HUES48 (cell line): Measurements from ENCODE around the gene RFLNA.

Source experiments
- H3K27ac ChIP-seq: one replicate; pipeline ENCODE4 v1.7.0; 2013; ENCODE audit warnings: low read depth, low read length, inconsistent platforms
- H3K27me3 ChIP-seq: 2 replicates; pipeline ENCODE4 v1.6.1; 2013; ENCODE audit warnings: mild to moderate bottlenecking, low read length; ENCODE audit not compliant: control insufficient read depth, insufficient read depth
- H3K36me3 ChIP-seq: 2 replicates; pipeline ENCODE4 v1.6.1; 2013; ENCODE audit warnings: low read length; ENCODE audit not compliant: control insufficient read depth, insufficient read depth
- H3K4me1 ChIP-seq: 2 replicates; pipeline ENCODE4 v1.6.1; 2013; ENCODE audit warnings: mild to moderate bottlenecking, low read length; ENCODE audit not compliant: control insufficient read depth, insufficient read depth
- H3K4me3 ChIP-seq: 2 replicates; pipeline ENCODE4 v1.5.1; 2013; ENCODE audit warnings: mild to moderate bottlenecking, low read depth, low read length
- H3K9ac ChIP-seq: 2 replicates; pipeline ENCODE4 v1.6.1; 2013; ENCODE audit warnings: mild to moderate bottlenecking, low read depth, low read length, moderate library complexity
- H3K9me3 ChIP-seq: 2 replicates; pipeline ENCODE4 v1.6.1; 2013; ENCODE audit warnings: low read length; ENCODE audit not compliant: control insufficient read depth, insufficient read depth

RFLNA gene

DNA sequence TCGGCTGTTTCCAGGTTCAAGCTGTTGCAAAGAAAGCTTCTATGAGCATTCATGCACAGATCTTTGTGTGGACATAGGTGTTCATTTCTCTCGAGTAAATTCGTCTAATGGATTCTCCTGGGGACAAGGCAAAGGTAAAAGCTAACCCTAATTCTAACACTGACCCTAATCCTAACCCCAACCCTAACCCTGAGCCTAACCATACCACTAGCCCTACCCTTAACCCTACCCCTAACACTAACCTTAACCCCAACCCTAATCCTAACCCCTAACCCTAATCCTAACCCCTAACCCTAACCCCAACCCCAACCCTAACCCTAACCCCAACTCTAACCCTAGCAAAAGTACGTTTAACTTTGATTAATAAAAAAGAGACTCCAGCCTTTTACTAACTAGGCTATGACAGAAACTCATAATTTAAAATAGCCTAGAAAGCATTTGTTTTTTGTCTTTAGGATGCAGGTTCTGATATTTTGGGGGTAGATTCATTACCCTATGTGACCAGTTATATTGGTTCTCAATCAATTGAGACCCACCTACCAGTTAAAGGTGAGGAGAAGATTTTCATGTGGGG is 27.6 kb upstream of the RFLNA start:
- no peaks in the 10 kb centered on the region for H3K4me1 ChIP-seq
- no peaks in the 10 kb centered on the region for H3K9me3 ChIP-seq
- H3K4me3 ChIP-seq: no peak overlapping the region
- no peak overlapping the region for H3K9ac ChIP-seq
- no peaks in the 10 kb centered on the region for H3K27me3 ChIP-seq
- H3K36me3 ChIP-seq: no peaks in the 10 kb centered on the region
- no peak overlapping the region for H3K27ac ChIP-seq

DNA sequence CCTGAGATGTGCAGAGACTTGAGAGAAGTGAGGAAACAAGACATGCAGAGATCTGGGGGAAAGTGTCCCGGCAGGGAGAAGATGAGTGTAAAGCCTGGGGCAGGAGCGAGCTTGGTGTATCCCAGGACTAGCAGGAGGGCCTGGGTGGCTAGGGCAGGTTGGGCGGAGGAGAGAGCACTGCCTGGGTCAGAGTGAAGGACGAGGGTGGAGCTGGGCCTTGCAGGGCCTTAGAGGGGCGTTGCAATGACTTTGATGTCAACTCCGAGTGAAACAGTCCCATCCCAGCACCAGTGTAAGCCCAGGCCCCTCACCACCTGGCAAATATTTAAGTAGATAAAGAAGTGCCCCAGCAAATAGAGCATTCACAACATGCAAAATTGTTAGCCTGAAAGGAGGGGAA is 24.2 kb upstream of the RFLNA start:
- H3K4me3 ChIP-seq: no peak overlapping the region
- no peaks in the 10 kb centered on the region for H3K4me1 ChIP-seq
- H3K36me3 ChIP-seq: no peaks in the 10 kb centered on the region
- no peaks in the 10 kb centered on the region for H3K9me3 ChIP-seq
- no peaks in the 10 kb centered on the region for H3K27me3 ChIP-seq
- H3K9ac ChIP-seq: no peak overlapping the region
- no peak overlapping the region for H3K27ac ChIP-seq

- H3K9me3 ChIP-seq: no peaks in the 10 kb centered on the region
- H3K27me3 ChIP-seq: no peaks in the 10 kb centered on the region; the same call in 1 of the 2 replicates
- no peaks in the 10 kb centered on the region for H3K4me1 ChIP-seq
- H3K27ac ChIP-seq: no peak overlapping the region
- H3K4me3 ChIP-seq: no peak overlapping the region
- H3K9ac ChIP-seq: no peak overlapping the region
- no peaks in the 10 kb centered on the region for H3K36me3 ChIP-seq
These were observed 21.3 kb upstream of the RFLNA start for GRCh38 chr12:124273630-124274029.

DNA sequence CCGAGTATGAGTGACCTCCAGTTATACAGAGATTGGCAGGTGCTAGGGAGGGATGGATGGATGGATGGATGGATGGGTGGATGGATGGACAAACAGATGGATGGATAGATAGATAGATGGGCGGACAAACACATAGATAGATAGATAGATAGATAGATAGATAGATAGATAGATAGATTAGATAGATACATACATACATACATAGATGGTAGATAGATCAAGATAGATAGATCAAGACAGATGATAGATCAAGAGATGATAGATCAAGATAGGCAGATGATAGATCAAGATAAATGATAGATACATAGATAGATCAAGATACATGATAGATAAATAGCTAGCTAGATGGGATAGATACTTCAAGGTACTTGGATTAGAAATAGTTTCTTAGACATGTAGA is 18.6 kb upstream of the RFLNA start:
- no peak overlapping the region for H3K9ac ChIP-seq

GRCh38 chr12:124277394-124278241 is 17.3 kb upstream of the RFLNA start:
- no peak overlapping the region for H3K27ac ChIP-seq
- no peak overlapping the region for H3K9ac ChIP-seq
- H3K36me3 ChIP-seq: no peaks in the 10 kb centered on the region
- H3K27me3 ChIP-seq: no peaks in the 10 kb centered on the region; the same call in 1 of the 2 replicates
- H3K4me1 ChIP-seq: peaks cover 2% of the 10 kb centered on the region; the same call in 1 of the 2 replicates
- no peak overlapping the region for H3K4me3 ChIP-seq
- no peaks in the 10 kb centered on the region for H3K9me3 ChIP-seq

More for the DNA sequence above, 18.6 kb upstream of the RFLNA start:
- H3K9me3 ChIP-seq: no peaks in the 10 kb centered on the region
- no peaks in the 10 kb centered on the region; the same call in 1 of the 2 replicates for H3K27me3 ChIP-seq
- no peaks in the 10 kb centered on the region for H3K4me1 ChIP-seq
- no peaks in the 10 kb centered on the region for H3K36me3 ChIP-seq
- no peak overlapping the region for H3K27ac ChIP-seq
- H3K4me3 ChIP-seq: no peak overlapping the region

DNA sequence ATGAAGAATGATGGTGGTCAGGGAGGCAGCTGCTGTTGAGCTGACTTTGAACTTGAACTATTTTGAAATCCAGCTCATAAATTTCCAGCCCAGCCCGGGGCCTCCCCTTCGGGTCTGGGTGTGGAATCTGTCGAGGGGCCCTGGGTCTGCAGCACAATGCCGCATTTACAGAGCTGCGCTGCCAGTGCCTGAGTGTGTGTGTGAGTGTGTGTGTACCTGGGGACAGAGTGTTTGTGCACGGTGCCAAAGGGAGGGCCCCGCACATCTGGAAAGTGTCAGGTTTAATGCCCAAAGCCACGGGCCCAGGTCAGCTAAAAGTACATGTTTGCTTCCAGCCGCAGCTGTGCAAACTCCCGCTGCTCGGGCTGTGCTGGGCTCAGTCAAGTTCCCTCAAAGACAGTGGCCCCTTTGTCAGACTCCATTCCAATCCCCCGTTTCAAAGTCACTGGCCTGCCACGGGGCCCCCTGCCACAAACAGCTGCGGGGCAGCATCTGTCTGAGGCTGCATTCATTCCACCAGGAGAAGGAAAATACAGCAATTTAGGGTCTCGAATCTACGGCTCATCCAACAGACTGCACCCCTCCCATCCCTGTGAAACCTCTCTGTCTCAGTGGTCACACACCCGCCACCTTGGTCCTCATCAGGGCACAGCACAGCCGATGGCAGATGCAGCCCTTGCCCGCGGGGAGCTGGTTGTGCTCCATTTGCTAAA is 16.3 kb upstream of the RFLNA start:
- Histone ChIP-seq H3K9me3 (no peaks in the 10 kb centered on the region), H3K4me3 (no peak overlapping the region), H3K27me3 (no peaks in the 10 kb centered on the region; the same call in 1 of the 2 replicates), H3K27ac (no peak overlapping the region), H3K4me1 (peaks cover 3% of the 10 kb centered on the region; the same call in 1 of the 2 replicates), H3K9ac (0 out of 2 replicates have a peak overlapping the region, but pooled peaks have one; percentile 1), H3K36me3 (no peaks in the 10 kb centered on the region)

- H3K4me3 ChIP-seq: no peak overlapping the region
These were observed 15.6 kb upstream of the RFLNA start for GRCh38 chr12:124279315-124279714.

DNA sequence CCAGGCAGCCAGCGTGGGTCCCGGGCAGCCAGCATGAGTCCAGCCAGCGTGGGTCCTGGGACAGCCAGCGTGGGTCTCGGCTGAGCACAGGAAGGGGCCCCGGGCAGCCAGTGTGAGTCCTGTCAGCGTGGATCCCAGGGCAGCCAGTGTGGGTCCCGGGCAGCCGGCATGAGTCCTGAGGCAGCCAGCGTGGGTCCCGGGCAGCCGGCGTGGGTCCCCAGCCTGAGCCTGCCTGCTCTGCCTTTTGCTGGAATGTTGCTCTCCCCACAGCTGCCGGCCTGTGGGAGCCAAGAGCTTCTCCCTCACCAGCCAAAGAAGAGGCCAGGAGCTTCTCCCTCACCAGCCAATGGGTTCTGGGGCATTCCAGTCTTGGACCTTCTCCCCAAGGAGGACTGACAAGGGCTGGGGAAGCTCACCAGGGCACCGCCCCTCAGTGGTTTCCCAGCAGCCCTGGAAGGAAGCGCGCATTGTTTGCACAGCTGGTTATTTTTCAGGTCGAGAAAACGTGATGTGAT is 15.0 kb upstream of the RFLNA start:
- Histone ChIP-seq H3K4me3 (no peak overlapping the region), H3K9ac (no peak overlapping the region), H3K27ac (no peak overlapping the region)

More at GRCh38 chr12:124279315-124279714, 15.6 kb upstream of the RFLNA start:
- H3K9ac ChIP-seq: 0 out of 2 replicates have a peak overlapping the region, but pooled peaks have one; percentile 1
- H3K9me3 ChIP-seq: no peaks in the 10 kb centered on the region
- peaks cover 3% of the 10 kb centered on the region; the same call in 1 of the 2 replicates for H3K4me1 ChIP-seq
- H3K36me3 ChIP-seq: no peaks in the 10 kb centered on the region
- no peaks in the 10 kb centered on the region; the same call in 1 of the 2 replicates for H3K27me3 ChIP-seq
- H3K27ac ChIP-seq: no peak overlapping the region

DNA sequence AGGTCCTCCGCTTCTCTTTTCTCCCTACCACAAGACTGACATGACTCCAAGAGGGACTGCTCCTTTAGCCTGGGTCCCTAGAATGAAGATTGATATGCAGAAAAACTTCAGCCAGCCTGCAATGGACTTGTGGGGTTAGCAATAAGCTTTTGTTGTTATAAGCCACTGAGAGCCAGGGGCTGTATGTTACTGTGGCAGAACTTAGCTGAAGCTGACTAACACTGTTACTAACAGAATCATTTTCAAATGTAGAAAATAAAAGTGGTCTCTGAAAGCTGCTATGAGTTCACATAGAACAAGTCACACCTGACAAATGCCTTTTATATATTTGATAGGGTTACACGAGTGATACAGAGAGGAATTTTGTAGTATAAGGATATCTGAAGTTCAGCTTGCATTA is 13.6 kb upstream of the RFLNA start:
- Histone ChIP-seq H3K4me1 (peaks cover 3% of the 10 kb centered on the region; the same call in 1 of the 2 replicates), H3K9ac (no peak overlapping the region), H3K27ac (no peak overlapping the region), H3K27me3 (no peaks in the 10 kb centered on the region), H3K36me3 (no peaks in the 10 kb centered on the region), H3K4me3 (no peak overlapping the region), H3K9me3 (0 out of 2 replicates have a peak, but pooled peaks cover 6% of the 10 kb centered on the region)

More for the DNA sequence above, 15.0 kb upstream of the RFLNA start:
- Histone ChIP-seq H3K27me3 (no peaks in the 10 kb centered on the region; the same call in 1 of the 2 replicates), H3K36me3 (no peaks in the 10 kb centered on the region), H3K9me3 (0 out of 2 replicates have a peak, but pooled peaks cover 4% of the 10 kb centered on the region), H3K4me1 (peaks cover 3% of the 10 kb centered on the region; the same call in 1 of the 2 replicates)

- H3K27ac ChIP-seq: no peak overlapping the region
- H3K4me3 ChIP-seq: no peak overlapping the region
- H3K9me3 ChIP-seq: 0 out of 2 replicates have a peak, but pooled peaks cover 6% of the 10 kb centered on the region
- no peaks in the 10 kb centered on the region for H3K36me3 ChIP-seq
- H3K9ac ChIP-seq: no peak overlapping the region
- H3K27me3 ChIP-seq: no peaks in the 10 kb centered on the region
- H3K4me1 ChIP-seq: peaks cover 3% of the 10 kb centered on the region; the same call in 1 of the 2 replicates
These were observed 12.6 kb upstream of the RFLNA start for GRCh38 chr12:124282287-124282686.
